Renal pelvis (tissue), 4 donors: ENCODE data around the gene SNX9. TPM values are rescaled to one million over a fixed set of nuclear protein-coding genes. Genes with fewer than 3 reads are reported as not detected.
"Not testable (repeated sequence)": the region's sequence is repeated elsewhere in the genome, so short reads cannot be mapped to it uniquely, and the experiment has no call there.

Experiments
- DNase-seq: peaks from one replicate; pipeline ENCODE4 v3.0.0-alpha.2; 2013
- polyA plus RNA-seq, 3 donors: library from polyadenylated mRNA; unstranded; fragments of 120-200 nt; gene quantifications; one replicate each; pipeline ENCODE4 v1.2.1, GENCODE V29; 2013; ENCODE audit not compliant: insufficient read length in 3 of 3

SNX9 gene
- polyA plus RNA-seq, 3 donors, result 39.9 to 41.4 (median 41.0) TPM

GRCh38 chr6:157881342-157881741 lies 58.3 kb downstream of the SNX9 start:
- DNase-seq, result no peak

GRCh38 chr6:157884756-157885155 lies 61.7 kb downstream of the SNX9 start:
- no peak for DNase-seq

DNA sequence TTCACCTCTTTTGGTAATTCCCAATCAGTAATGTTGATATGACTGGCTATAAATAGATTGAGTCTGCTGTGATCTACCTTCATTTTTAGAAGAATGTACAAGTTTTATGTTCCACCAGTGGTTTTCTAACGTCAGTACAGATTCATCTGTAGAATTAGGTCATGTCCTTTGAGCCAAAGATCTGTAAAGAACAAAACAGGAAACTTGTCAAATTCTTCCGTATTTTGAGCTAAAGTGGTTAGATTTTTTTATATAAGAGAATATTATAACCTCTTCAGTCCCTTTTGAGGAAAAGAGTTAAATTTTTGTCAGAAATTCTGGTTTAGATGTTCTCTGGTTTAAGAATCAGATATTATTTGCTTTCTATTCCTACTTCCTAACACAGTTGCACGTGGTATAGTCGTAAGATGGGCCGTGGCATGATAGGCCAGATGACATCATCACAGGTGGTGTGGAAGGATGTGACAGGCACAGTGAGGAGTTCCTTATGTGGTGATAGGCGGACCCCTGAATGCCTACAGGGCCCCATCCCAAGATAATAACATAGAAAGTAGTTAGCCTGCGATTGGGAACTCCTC lies 62.3 kb downstream of the SNX9 start:
- DNase-seq, result no peak

GRCh38 chr6:157885876-157886275 lies 62.8 kb downstream of the SNX9 start:
- no peak for DNase-seq

- no peak for DNase-seq
Measured at GRCh38 chr6:157887892-157888291, 64.8 kb downstream of the SNX9 start.

DNA sequence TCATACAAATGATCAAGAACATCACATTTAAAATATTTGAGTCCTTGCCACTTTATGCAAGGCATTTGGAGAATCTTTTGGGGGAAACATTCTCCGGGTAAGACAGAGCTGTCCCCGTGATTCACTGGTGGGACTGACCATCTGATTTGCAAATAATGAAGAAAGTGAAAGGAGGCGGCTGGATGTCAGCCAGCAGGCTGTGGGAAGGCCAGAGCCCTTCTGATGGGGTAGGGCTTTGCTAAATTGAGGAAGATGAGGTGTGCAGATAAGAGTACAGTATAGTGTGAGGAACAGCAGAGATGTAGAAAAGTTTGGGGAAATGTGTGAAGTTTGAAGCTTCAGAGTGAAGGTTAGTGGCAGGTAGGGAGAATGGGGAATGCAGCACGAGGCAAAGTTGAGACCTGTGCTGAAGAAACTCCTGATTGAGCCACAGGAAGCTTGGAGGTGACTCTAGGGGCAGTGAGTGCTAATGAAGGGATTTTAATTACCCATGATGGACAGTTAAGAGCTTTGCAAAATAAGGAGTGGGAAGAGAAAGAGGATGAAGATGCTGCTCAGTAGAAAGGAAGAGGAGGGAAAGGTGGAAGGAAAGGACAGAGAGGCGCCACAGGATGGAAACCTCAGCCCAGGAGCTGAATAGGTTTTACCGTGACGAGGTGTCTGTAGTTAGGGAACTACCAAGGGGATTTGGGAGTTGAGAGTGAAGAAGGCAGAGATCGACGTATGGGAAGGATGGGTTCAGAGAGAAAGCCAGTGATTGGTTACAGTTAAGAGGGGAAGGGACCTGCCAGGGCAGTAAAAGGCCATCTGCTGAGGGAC lies 68.7 kb downstream of the SNX9 start:
- DNase-seq, result no peak

DNA sequence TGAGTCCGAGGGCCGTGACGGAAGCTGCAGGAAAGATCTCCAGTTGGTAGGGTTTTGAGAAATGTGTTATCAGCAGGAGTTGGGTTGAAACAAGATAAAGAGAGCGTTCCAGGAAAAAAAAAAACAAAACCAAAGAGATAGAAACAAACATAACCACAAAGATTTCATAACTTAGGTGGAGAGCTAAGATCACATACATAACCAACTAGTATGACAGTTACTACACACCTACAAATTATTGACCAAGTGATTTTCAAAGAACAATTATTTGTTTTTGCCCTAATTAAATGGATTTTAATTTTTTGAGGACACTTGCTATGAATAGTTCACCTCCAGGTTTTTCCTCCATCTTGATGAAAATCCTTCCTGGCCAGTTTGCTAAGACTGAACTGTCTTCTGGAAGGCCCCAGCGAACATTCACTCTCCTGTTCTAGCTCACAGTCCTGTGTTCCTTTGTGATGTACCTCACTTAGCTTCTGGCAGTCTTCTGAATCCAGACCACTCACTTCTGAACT lies 69.4 kb downstream of the SNX9 start:
- no peak for DNase-seq

DNA sequence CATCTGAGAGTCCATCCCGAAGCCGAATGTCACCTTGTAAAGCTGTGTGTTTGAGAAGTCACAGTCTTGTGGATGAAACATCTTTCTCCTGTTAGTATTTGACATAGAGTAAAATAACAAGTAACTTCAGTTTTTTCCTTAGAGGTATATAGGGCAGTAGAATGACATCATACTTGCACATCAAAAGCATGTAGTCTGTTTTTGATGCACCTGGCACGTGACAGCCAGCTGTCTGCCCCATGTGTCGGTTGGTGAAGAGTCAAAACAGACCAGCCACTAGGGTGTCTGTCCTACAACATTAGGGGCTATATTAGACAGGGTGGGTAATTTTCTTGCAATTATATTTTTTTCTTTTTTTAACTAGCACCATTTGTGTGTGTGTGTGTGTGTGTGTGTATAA lies 70.2 kb downstream of the SNX9 start:
- no peak for DNase-seq

GRCh38 chr6:157895585-157895984 lies 72.5 kb downstream of the SNX9 start:
- DNase-seq, result no peak

GRCh38 chr6:157896932-157897331 lies 73.9 kb downstream of the SNX9 start:
- no peak for DNase-seq

DNA sequence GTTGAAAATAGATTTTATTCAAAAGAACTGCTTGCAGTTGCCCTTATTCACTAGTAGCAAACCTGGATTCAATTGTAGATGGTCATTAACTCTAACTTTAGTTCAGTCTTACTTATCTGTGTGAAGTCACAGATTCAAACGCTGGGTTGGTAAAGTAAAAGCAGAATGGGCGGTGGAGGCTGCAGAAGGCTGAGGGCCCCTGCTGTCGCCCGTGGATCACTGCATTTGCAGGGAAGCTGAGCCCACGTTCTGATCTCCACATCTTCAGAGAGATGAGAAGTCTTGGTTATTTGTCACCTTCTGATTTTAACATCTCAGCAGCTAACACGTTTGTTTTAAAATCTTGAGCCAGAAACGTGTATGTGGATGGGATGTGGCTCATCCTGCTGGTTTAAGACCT lies 75.1 kb downstream of the SNX9 start:
- DNase-seq, result no peak

DNA sequence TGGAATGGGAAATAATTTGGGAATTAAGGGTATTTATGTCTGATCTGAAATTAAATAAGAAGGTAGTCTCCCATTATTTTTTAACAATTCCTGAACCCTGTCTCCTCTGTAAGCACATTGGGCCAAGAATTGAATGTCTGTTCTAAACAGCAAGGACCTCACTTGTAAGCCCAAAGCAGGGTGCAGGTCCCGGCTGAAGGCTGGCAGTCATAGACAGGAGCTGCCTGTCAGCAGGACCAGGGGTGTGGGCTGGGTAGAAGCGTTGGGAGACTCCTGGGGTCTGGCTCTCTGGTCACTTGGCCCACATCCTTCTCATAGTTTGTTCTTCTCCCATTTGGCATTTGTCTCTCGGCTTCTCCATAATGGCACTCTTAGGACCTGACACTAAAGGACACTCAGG lies 75.6 kb downstream of the SNX9 start:
- DNase-seq, result no peak

DNA sequence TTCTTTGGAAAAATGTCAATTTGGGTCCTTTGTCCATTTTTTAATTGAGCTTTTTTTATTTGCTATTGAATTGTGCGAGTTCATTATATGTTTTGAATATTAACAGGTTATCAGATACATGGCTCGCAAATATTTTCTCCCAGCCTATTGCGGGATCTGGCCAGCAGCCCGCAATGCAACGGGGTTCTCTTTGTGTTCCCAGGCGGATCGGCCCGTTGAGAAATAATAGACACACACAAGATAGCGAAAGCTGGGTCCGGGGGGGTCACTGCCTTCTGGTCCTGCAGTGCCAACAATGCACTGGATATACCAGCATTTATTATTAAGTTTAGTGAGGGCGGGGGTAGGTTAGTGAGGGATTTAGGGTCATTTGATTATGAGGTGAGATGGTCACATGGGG lies 77.2 kb downstream of the SNX9 start:
- not testable (repeated sequence) for DNase-seq

GRCh38 chr6:157900751-157901150 lies 77.7 kb downstream of the SNX9 start:
- DNase-seq, result not testable (repeated sequence)

GRCh38 chr6:157904999-157905398 lies 82.0 kb downstream of the SNX9 start:
- no peak for DNase-seq

DNA sequence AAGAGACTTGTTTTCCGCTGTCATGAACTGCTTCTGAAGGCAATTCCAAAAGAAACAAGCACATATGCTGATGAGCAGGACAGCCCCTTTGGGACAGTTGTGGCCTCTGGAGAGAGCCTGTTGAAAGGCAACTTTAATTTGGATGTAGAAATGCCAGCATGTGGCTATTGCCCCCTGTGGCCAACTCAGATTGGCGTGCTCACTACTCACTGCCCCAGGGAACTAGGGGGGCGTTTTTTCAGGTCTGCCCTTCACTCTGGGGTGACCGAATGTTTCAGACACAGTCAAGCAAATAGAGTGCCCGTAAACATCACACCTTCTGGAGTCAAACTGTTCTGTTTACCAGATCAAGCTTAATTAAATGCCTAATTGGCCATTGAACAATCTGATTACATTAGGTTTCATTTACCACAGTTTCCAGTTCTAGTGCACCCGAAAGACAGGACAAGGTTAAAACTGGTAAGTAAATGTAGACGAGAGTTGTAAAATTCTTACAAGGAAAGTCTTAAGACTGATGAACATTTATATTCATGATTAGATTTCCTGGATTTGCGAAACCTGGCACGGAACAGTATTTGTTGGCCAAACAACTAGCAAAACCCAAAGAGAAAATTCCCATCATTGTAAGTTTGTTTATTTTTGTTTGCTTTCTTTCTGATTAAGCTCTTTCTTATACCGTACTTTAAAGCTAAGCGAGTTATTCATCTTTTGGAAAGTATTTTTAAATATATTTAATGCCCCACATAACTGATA lies 82.7 kb downstream of the SNX9 start:
- no peak for DNase-seq

DNA sequence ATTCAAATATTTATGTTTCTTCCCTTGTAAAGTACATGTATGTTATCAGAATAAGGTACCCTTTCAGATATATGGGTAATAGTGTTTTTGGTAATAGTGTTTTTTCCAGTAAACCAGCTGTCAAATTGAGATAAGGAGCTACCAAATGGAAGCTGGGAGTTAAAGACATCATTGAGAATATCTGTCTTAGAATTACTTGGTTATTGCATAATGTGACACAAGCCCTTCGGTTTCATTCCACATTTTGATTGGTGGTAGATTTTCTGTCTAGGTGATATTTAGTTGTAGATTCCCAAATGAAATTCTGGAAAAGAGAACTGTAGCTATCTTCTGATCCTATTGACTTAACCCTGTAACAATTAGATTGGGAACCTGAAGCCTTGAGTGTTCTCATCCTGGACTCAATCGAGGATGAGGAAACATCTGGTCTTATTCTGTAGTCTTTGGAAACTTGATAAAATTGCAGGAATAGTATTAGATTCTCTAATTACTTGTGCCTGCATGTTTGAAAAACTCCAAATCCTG lies 83.6 kb downstream of the SNX9 start:
- DNase-seq, result no peak

DNA sequence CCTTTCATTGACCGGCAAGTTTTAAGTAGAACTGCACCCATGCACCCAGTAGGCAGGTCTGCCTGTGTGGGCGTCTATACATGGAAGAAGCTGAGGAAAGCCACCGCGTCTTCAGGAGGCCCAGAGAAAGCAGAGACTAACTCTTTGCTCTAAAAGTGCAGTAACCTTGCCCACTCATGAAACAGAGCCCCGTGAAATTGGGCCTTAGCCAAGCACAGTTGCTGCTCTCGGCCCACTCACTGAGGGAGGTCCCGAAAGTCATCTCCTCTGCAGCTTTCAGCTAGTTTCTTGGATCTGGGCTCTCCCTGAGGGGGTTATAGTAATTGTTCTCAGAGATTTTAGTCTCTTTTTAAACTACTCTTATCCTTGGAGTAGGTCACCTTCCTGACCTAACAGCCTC lies 84.6 kb downstream of the SNX9 start:
- DNase-seq, result no peak

- no peak for DNase-seq
Measured at GRCh38 chr6:157908369-157909281, 85.6 kb downstream of the SNX9 start.

DNA sequence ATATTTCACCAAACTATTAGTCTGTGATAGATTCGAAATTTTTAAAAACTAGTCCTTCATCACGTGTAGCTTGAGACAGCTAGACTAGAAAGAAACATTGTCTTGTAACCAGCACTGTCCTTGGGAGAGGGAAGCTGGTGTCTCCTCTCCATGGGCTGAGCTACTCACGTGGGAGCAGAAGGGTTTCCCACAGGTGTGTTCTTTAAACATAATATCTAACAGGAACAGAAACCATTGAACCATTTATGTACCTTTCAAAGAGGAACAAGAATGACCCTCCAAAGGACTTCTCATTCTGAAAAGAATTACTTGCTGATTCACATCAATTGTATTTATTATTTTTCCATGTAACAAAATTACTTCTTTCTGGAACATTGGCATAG lies 86.2 kb downstream of the SNX9 start:
- no peak for DNase-seq

DNA sequence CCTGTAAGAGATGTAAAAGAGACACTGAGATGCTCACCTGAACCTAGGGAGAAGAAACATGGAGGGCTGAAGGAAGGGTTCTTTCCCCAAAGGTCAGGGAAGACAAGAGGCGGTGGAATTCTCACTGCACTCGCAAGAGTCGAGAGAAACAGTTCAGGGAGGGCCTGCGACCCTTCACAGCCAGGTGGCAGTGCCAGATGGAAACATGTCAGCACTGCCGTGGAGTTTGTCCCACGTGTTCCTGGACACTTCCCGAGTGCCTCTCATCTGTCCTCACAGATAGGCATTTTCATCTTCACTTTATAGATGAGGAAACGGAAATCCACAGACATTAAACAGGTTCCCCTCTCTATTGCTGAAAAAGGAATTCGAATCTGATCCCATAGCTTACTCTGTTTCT lies 88.2 kb downstream of the SNX9 start:
- no peak for DNase-seq

- no peak for DNase-seq
Measured at GRCh38 chr6:157911786-157912185, 88.7 kb downstream of the SNX9 start.
